OCI-LY3 (cell line): ENCODE results near the gene IL13RA1.

Experiments used
- EZH2phosphoT487 ChIP-seq: fragments of 200-600 bp; shearing (Covaris generic); IDR thresholded peaks from 2 replicates; pipeline ENCODE4 v1.6.1; 2018; ENCODE audit warnings: antibody characterized with exemption, mixed run types, low read depth
- TF ChIP-seq, protein P1 (sequence below): fragments of 200-600, 300-600 bp; sonication (generic); IDR thresholded peaks from 2 replicates; pipeline ENCODE4 v1.5.1; 2014; ENCODE audit warnings: antibody characterized with exemption, low read length, low read depth

DNA sequence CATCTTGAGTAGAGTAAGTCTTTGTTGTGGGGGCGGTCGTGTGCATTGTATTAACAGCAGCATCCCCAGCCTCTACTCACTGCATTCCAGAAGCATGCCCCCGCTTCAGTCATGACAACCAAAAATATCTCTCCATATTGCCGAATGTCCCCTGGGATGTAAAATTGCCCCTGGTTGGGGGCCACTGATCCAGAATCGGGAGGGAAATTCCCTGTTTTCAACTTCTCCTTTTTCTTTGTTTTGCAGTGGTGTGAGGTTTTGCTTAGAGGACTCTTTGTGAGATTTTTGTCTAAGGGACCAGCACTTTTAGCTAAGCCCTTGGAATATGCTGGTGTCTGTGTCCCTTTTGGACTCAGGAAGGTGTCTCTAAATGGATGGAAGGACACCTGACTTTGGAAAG, 3.0 kb upstream of the IL13RA1 start:
- TF ChIP-seq, protein P1, sequence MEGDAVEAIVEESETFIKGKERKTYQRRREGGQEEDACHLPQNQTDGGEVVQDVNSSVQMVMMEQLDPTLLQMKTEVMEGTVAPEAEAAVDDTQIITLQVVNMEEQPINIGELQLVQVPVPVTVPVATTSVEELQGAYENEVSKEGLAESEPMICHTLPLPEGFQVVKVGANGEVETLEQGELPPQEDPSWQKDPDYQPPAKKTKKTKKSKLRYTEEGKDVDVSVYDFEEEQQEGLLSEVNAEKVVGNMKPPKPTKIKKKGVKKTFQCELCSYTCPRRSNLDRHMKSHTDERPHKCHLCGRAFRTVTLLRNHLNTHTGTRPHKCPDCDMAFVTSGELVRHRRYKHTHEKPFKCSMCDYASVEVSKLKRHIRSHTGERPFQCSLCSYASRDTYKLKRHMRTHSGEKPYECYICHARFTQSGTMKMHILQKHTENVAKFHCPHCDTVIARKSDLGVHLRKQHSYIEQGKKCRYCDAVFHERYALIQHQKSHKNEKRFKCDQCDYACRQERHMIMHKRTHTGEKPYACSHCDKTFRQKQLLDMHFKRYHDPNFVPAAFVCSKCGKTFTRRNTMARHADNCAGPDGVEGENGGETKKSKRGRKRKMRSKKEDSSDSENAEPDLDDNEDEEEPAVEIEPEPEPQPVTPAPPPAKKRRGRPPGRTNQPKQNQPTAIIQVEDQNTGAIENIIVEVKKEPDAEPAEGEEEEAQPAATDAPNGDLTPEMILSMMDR: no peak
- TF ChIP-seq EZH2phosphoT487: no peak
